GM19043 (cell line): ENCODE data around the gene GRIK1.

Experiments
- ATAC-seq: cut with Tn5 transposase; IDR thresholded peaks from one replicate; pipeline ENCODE4 v1.9.1; 2021; ENCODE audit warnings: low read depth; ENCODE audit not compliant: unreplicated experiment

The GRIK1 gene

GRCh38 chr21:29793712-29794111, 146.1 kb downstream of the GRIK1 start:
- no peak for ATAC-seq

- ATAC-seq = no peak
These were observed 150.4 kb downstream of the GRIK1 start for GRCh38 chr21:29789393-29789792.

GRCh38 chr21:29788752-29789151, 151.0 kb downstream of the GRIK1 start:
- ATAC-seq = no peak

- ATAC-seq = no peak
These were observed 152.4 kb downstream of the GRIK1 start for GRCh38 chr21:29787361-29787909.

GRCh38 chr21:29786496-29787360, 153.1 kb downstream of the GRIK1 start:
- ATAC-seq = no peak

- ATAC-seq = no peak
These were observed 162.6 kb downstream of the GRIK1 start for GRCh38 chr21:29777160-29777559.

- ATAC-seq = no peak
These were observed 164.3 kb downstream of the GRIK1 start for GRCh38 chr21:29775462-29775861.

- no peak for ATAC-seq
These were observed 168.2 kb downstream of the GRIK1 start for GRCh38 chr21:29771491-29772066.

- no peak for ATAC-seq
These were observed 176.1 kb downstream of the GRIK1 start for GRCh38 chr21:29763674-29764073.

- ATAC-seq = no peak
These were observed 177.2 kb downstream of the GRIK1 start for GRCh38 chr21:29762570-29763082.

GRCh38 chr21:29753216-29753615, 186.6 kb downstream of the GRIK1 start:
- no peak for ATAC-seq

- ATAC-seq = no peak
These were observed 188.2 kb downstream of the GRIK1 start for GRCh38 chr21:29751473-29752185.

GRCh38 chr21:29749957-29750356, 189.8 kb downstream of the GRIK1 start:
- no peak for ATAC-seq

- ATAC-seq = no peak
These were observed 190.6 kb downstream of the GRIK1 start for GRCh38 chr21:29749223-29749622.

- no peak for ATAC-seq
These were observed 191.2 kb downstream of the GRIK1 start for GRCh38 chr21:29748391-29749167.

- ATAC-seq = no peak
These were observed 198.0 kb downstream of the GRIK1 start for GRCh38 chr21:29741761-29742160.

- ATAC-seq = no peak
These were observed 200.6 kb downstream of the GRIK1 start for GRCh38 chr21:29739176-29739575.

GRCh38 chr21:29738730-29739129, 201.1 kb downstream of the GRIK1 start:
- no peak for ATAC-seq

GRCh38 chr21:29737186-29737585, 202.6 kb downstream of the GRIK1 start:
- ATAC-seq = no peak

- no peak for ATAC-seq
These were observed 209.5 kb downstream of the GRIK1 start for GRCh38 chr21:29730281-29730680.
